Stimulated activated naive CD8-positive, alpha-beta T cell treated with anti-CD3 and anti-CD28 coated beads, Interleukin-15, Interleukin-2, amounts not matched to agents 100 U/mL and 50 U/mL, for 24 hours (primary cell): ENCODE results near the gene IVNS1ABP.
"Not testable (repeated sequence)": the region's sequence is repeated elsewhere in the genome, so short reads cannot be mapped to it uniquely, and the experiment has no call there.

Experiments
- ATAC-seq: fragments of 150-1000 bp; cut with Tn5 transposase; one replicate; pipeline ENCODE4 v1.10.0; 2021
- DNase-seq: peaks from one replicate; pipeline ENCODE4 v3.0.0; 2021

IVNS1ABP gene

DNA sequence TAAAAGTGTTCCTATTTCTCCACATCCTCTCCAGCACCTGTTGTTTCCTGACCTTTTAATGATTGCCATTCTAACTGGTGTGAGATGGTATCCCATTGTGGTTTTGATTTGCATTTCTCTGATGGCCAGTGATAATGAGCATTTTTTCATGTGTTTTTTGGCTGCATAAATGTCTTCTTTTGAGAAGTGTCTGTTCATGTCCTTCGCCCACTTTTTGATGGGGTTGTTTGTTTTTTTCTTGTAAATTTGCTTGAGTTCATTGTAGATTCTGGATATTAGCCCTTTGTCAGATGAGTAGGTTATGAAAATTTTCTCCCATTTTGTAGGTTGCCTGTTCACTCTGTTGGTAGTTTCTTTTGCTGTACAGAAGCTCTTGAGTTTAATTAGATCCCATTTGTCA lies 64.6 kb downstream of the IVNS1ABP start:
- ATAC-seq: not testable (repeated sequence)

DNA sequence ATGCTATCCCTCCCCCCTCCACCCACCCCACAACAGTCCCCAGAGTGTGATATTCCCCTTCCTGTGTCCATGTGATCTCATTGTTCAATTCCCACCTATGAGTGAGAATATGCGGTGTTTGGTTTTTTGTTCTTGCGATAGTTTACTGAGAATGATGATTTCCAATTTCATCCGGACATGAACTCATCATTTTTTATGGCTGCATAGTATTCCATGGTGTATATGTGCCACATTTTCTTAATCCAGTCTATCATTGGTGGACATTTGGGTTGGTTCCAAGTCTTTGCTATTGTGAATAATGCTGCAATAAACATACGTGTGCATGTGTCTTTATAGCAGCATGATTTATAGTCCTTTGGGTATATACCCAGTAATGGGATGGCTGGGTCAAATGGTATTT lies 65.1 kb downstream of the IVNS1ABP start:
- not testable (repeated sequence) for ATAC-seq, DNase-seq

More for the DNA sequence above, 64.6 kb downstream of the IVNS1ABP start:
- DNase-seq: not testable (repeated sequence)

DNA sequence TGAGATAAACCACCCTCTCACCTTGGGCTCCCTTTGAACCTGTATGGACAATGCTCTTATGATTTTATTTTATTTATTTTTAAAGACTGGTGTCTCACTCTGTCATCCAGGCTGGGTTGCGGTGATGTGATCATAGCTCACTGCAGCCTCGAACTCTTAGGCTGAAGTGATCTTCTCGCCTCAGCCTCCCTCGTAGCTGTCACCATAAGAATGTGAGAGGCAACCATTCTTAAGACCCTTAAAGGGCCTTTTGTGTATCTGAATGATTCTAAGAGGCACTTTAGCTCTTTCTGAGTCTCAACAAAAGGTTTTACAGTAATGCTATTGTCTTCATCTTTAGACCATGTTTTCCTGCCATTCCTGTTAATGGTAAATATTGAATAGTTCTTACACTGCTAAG lies 67.0 kb downstream of the IVNS1ABP start:
- no peak for ATAC-seq
- DNase-seq: no peak

DNA sequence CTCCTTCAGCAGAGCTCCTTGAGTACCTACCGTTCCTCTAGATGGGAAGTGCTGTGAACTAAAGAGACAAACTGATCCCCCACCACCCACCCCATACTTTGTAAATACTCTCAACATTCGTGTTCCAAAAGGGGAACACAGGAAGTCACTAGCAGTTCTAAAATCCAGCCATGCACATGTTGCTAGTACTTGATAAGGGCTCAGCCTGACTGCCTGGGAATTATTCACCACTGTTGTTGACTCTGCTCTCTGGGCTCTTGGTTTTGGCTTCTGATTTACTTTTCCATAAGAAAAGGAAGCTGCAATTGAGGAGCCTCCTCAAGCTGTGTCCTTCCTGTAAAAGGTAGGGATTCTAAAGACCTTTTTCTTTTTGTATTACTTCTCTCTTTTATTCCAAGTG lies 67.5 kb downstream of the IVNS1ABP start:
- ATAC-seq: no peak
- DNase-seq: no peak
